Astrocyte of the cerebellum (primary cell): ENCODE results near the gene KCNH1.
"Not testable (repeated sequence)": the region's sequence is repeated elsewhere in the genome, so short reads cannot be mapped to it uniquely, and the experiment has no call there.

ENCODE experiments used
- DNase-seq: peaks from one replicate; pipeline ENCODE4 v3.0.0-alpha.2; 2011; ENCODE audit warnings: low read depth
- H3K4me3 ChIP-seq: 2 replicates; pipeline ENCODE4 v1.5.1; 2011; ENCODE audit warnings: mild to moderate bottlenecking, low read depth, low read length, moderate library complexity
- in situ Hi-C: cut with HindIII; loops from 2 replicates; pipeline ENCODE4 v1.10.0; 2017; ENCODE audit warnings: low sequenced_read_pairs
- TF ChIP-seq, protein P1 (sequence below): IDR thresholded peaks from 2 replicates; pipeline ENCODE4 v1.5.1; 2012; ENCODE audit warnings: low read length, low read depth, moderate library complexity, mild to moderate bottlenecking; ENCODE audit errors: missing control alignments

The KCNH1 gene

DNA sequence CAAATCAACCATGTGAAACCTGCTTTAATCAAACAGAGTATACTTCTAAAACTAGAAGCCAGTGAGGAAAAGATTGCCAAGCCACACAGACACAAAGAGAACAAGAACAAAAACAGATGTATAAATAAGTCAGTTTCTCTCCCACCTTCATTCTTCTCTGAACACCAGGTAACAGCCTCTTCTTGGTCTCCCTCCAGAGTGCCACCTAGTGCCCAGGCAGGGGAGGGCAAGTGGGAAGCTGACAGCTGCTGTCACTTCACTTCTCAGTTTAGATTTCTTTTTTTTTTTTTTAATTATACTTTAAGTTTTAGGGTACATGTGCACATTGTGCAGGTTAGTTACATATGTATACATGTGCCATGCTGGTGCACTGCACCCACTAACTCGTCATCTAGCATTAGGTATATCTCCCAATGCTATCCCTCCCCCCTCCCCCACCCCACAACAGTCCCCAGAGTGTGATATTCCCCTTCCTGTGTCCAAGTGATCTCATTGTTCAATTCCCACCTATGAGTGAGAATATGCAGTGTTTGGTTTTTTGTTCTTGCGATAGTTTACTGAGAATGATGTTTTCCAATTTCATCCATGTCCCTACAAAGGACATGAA lies 183.9 kb downstream of the KCNH1 start:
- TF ChIP-seq, protein P1, sequence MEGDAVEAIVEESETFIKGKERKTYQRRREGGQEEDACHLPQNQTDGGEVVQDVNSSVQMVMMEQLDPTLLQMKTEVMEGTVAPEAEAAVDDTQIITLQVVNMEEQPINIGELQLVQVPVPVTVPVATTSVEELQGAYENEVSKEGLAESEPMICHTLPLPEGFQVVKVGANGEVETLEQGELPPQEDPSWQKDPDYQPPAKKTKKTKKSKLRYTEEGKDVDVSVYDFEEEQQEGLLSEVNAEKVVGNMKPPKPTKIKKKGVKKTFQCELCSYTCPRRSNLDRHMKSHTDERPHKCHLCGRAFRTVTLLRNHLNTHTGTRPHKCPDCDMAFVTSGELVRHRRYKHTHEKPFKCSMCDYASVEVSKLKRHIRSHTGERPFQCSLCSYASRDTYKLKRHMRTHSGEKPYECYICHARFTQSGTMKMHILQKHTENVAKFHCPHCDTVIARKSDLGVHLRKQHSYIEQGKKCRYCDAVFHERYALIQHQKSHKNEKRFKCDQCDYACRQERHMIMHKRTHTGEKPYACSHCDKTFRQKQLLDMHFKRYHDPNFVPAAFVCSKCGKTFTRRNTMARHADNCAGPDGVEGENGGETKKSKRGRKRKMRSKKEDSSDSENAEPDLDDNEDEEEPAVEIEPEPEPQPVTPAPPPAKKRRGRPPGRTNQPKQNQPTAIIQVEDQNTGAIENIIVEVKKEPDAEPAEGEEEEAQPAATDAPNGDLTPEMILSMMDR: peak; percentile 68

DNA sequence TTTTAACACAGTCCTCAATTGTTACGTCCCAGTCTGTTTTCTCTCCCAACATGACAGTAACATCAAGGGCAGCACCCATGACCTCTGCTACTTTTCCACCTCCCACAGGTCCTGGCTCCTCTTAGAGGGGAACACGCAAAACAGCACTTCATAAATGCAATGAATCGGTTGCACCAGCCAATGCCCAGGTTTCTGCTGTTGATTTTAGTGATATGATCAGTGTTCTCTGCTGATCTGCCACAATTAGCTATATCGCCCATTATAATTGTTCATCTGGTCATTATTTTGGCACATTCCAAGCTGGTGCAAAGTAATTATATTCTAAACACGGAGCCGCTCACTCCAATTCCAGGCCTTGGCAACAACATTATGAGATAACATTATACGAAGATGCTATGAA lies 184.5 kb downstream of the KCNH1 start:
- TF ChIP-seq, protein P1: no peak
- in situ Hi-C loops: no loop called here
- no peak overlapping the region for H3K4me3 ChIP-seq
- no peak for DNase-seq

More for the DNA sequence above, 183.9 kb downstream of the KCNH1 start:
- DNase-seq, in situ Hi-C loops, H3K4me3 ChIP-seq: not testable (repeated sequence)

DNA sequence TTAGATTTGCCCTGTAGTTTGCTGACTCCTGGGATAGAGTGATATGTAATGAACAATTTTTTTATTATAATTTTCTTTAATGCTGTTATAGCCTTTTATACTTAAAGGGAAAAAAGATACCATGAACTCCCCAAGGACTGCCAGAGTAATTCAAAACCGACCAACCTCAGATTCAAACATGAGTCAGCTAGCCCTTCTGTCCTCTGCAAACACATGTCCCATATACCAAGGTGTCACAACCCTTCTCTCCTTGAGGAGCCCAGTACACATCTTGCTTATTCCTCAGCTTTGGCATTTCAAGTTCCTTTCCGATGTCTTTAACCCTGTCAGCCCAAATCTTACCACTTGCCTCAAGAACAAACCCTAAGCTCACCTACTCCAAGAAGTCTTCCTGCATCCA lies 184.9 kb downstream of the KCNH1 start:
- DNase-seq: no peak
- TF ChIP-seq, protein P1: no peak
- no peak overlapping the region for H3K4me3 ChIP-seq
- in situ Hi-C loops: no loop called here

DNA sequence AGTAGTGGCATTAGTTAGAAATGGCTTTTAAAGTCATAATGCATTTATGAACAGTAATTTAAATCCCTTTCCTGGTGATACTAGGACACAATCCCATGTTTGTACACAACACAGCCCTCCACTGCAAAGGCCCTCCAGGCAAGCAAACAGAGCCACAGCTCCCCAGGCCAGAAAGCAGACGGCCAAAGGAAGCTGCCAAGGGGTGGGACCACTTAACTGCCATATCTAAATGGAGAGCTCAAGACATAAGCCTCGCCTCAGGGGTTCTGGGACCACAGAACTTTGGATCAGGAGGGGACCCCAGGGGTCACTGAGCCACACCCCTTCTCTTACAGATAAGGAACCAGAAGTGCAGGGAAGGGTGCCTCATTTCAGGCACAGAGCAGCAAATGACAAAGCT lies 189.7 kb downstream of the KCNH1 start:
- no peak for DNase-seq
- in situ Hi-C loops: no loop called here
- TF ChIP-seq, protein P1: no peak
- no peak overlapping the region for H3K4me3 ChIP-seq

DNA sequence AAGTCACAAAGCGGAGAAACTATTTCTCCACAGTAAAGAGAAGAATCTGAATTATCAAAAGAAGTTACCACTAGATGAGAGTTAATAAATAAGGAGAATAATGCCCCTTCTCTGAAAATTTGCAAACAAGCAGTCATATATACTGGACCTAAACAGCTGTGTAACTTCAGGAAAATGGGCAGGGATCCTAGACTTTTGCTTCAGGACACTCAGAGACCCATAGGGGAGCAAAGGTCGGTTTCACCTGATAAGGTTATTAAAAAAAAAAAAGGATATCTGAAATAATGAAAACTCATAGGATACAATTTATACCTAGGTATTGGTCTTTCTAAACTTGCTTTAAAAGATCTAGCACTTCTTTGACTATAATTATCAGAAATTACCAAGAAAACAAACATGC lies 191.4 kb downstream of the KCNH1 start:
- in situ Hi-C loops: no loop called here
- DNase-seq: no peak
- TF ChIP-seq, protein P1: no peak
- no peak overlapping the region for H3K4me3 ChIP-seq

DNA sequence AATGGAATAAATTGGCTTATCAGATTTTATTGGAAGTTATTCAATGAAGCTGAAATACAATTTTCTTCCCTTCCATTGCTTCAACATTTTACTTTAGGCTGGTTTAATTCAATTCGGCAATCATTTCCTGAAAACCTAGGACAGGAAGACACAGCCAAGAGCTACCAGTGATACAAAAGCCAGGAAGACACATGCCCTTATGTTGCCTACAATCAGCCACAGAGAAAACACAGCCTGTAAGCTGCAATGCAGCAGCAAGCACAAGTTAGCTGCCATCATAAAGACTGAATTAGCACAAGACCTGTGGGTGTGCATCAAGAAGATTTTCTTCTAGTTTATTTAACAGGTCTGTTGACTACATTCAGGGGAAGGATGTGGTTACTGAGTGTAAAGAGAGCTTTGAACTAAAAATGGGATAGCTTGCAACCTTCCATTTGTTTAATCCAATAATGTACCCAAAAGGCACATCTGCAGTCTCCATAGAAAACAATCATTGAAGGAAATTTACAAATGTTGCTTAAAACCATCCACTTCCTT lies 193.8 kb downstream of the KCNH1 start:
- no peak for DNase-seq
- TF ChIP-seq, protein P1: no peak
- no peak overlapping the region for H3K4me3 ChIP-seq
- in situ Hi-C loops: no loop called here
